HG03342 (cell line): ENCODE results near the gene AZIN2.
A peak's percentile ranks its signal among the peaks of the same experiment; 100 is the strongest.
"Not testable (repeated sequence)": the region's sequence is repeated elsewhere in the genome, so short reads cannot be mapped to it uniquely, and the experiment has no call there.

ENCODE experiments used
- ATAC-seq: cut with Tn5 transposase; IDR thresholded peaks from one replicate; pipeline ENCODE4 v1.9.1; 2021; ENCODE audit warnings: mild to moderate bottlenecking, moderate library complexity; ENCODE audit not compliant: unreplicated experiment

The AZIN2 gene

DNA sequence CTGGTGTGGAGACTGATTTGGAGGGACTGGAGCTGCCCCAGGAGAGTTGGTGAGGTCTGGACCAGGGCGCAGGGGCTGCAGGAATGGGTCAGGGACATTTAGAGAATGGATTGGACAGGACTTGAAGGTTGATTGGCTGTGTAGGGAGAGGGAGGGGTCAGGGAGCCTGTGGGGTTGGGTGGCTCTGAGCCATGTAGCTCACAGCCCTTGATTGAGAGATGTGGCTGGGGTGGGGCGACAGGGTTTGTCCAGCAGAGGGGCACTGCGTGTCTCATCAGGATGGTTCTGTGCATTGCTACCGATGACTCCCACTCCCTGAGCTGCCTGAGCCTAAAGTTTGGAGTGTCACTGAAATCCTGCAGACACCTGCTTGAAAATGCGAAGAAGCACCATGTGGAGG, 12.1 kb downstream of the AZIN2 start:
- no peak for ATAC-seq

DNA sequence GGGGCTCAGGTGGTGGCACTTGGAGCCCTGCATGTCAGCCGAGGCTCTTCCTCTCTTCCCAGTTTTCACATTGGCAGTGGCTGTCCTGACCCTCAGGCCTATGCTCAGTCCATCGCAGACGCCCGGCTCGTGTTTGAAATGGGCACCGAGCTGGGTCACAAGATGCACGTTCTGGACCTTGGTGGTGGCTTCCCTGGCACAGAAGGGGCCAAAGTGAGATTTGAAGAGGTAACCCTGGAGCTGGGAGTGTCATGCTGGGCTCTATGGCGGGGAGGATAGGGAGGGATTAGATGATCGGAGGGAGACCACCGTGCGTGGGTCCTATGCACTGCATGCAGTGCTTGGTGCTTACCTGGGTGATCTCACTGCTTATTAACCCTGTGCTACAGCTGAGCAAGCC, 13.5 kb downstream of the AZIN2 start:
- no peak for ATAC-seq

DNA sequence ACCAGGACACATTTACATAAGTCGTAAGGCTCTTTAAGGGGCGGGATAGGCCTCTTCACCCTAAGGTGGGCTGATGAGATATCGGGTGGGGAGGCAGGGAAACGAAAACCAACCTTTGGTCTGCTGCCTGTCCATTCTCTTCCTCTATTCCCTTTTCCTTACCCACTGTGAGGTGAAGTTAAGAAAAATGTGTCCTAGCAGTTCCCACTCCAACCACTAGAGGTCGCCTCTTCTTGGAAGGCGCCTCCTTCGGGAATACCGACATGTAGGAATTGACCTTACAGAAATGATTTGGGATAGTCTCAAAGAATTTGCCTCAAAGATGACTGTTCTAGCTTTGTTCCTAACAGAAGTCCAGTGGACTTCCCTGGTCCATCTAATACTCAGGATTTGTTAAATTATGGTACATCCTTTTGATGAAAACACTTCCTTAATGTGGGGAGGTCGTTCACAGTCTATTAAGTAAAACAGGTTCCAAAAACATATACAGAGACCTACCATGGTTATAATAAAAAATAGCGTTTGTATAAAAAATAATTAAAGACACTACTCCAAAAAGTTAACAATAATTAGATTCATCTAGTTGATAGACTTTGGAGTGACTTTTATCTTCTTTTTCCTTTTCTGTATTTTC, 14.1 kb downstream of the AZIN2 start:
- no peak for ATAC-seq

DNA sequence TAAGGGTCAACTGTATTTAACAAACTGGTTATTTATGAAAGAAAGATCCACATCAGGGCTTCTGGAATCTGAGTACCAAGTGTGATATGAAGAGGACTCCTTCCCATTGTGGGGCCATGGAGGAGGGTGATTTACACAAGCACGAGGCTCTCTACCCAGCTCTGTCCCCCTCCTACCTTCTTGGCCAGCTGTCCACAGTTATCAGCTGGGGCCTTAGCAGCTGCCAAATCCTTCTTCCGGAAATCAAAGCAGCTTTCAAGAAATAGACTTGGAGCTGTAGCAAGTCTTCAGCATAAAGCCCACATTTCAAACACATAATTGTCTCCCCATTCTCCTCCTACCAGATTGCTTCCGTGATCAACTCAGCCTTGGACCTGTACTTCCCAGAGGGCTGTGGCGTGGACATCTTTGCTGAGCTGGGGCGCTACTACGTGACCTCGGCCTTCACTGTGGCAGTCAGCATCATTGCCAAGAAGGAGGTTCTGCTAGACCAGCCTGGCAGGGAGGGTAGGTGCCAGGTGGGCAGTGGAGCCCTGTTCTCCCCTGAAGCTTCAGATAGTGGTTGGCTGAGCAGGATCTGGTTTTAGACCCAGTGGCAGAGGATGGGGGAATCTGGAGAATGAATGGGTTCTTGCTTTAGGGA, 15.5 kb downstream of the AZIN2 start:
- ATAC-seq = no peak

GRCh38 chr1:33097137-33097611, 16.2 kb downstream of the AZIN2 start:
- no peak for ATAC-seq

- no peak for ATAC-seq
Measured at GRCh38 chr1:33097762-33098161, 16.8 kb downstream of the AZIN2 start.

GRCh38 chr1:33098371-33098770, 17.4 kb downstream of the AZIN2 start:
- no peak for ATAC-seq

- ATAC-seq = peak; percentile 58
Measured at GRCh38 chr1:33099290-33100118, 18.6 kb downstream of the AZIN2 start.

GRCh38 chr1:33100119-33100415, 19.1 kb downstream of the AZIN2 start:
- not testable (repeated sequence) for ATAC-seq

DNA sequence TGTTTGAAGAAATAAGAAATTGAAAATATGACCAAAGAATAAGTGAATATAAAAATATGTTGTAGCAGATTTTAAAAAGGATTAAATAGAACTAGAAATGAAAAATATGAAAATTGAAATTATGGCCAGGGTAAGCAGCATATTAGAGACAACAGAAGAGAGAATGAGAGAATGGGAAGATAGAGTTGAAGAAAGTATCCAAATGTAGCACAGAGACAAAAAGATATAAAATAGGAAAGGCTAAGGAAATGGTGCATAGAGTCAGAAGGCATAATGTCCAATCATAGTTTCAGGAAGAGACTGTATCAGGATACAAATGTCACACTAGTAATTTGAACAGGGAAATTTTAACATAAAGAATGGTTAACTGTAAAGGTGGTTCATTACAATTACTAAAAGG, 29.5 kb downstream of the AZIN2 start:
- ATAC-seq = no peak

DNA sequence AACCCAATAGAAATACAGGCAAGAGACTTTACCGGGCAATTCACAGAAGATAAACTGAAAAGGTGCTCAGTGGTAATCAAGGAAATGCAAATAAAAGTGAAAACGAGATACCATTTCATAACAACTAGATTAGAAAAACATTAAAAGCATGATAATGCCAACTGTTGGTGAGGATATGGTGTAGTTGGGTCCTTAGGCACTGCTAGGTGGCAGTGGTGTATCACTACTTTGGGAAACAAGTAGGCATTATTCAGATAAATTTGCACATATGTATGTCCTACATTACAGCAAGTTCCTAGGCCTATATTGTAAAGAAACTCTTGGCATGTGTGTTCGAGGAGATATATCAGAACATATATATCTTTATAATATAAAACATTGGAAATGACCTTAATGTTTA, 31.0 kb downstream of the AZIN2 start:
- ATAC-seq = no peak

GRCh38 chr1:33117440-33118085, 36.6 kb downstream of the AZIN2 start:
- no peak for ATAC-seq

GRCh38 chr1:33118274-33118673, 37.3 kb downstream of the AZIN2 start:
- ATAC-seq = no peak

DNA sequence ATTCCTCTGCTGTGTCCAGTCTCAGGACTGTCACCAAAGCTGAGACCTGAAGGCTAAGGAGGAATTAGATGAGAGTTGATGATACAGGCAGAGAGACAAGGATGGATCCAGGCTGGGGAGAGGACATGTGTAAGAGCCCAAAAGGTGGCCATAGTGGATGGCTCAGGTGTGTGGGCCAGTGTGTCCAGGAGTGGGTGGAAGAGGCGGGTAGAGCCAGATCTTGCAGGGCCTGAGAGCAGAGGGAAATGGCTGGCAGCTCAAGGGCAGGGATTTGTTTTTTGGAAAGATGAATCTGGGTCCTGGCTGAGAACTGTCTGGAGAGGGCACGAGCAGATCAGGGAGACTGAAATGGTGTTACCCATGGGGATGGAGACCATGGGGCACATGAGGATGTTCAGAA, 38.1 kb downstream of the AZIN2 start:
- no peak for ATAC-seq

GRCh38 chr1:33119532-33120217, 38.7 kb downstream of the AZIN2 start:
- no peak for ATAC-seq

GRCh38 chr1:33120436-33121231, 39.7 kb downstream of the AZIN2 start:
- ATAC-seq = no peak

DNA sequence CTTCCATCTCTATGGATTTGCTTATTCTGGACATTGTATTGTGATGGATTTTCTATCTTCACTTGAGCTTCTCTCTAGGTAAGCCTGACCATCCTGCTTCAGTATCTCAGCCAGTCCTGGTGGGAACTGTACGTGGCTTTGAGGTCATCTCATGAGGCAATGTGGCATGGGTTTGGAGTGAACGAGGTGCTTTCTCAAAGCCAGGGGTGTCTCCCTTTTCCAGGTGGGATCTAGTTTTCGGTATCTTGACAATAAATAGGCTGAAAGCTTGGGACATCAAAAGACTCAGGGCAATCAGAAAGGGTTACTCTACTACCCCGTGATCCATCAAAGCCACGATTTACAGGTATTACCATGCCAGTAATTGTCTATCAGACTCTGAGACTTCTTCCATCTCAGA, 40.8 kb downstream of the AZIN2 start:
- ATAC-seq = no peak

DNA sequence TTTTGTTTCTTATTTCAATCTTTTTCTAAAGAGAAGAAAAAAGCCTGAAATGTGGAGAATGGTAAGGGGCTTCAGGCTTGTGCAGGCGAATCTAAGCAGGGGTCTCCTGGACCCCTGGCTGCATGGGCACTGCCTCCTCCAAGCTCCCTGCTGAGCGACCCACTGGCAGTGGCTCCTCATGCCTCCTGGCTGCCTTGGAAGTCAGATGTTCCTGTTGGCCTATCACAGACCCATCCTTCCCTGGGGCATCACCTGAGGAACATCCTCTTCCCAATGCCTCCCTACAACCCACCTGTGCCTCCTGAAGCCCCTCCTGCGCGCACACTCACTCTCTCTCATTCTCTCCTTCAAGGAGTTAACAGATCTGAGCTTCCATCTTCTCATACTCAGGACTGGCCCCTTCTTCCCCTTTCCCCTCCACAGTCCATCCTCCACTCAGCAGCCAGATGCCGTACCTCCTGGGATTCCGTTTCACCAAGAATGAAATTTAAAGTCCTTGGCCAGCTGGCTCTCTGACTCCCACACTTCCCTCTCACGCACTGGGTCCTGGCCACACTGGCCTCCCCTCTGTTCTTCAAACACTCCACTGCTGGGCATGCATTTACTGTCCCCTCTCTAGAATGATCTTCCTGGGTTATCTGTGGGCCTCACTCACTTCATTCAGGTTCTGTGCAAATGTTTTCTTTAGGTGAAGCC, 41.7 kb downstream of the AZIN2 start:
- no peak for ATAC-seq

- no peak for ATAC-seq
Measured at GRCh38 chr1:33123266-33123665, 42.3 kb downstream of the AZIN2 start.

- not testable (repeated sequence) for ATAC-seq
Measured at GRCh38 chr1:33124647-33125046, 43.7 kb downstream of the AZIN2 start.
